ENCODE data around the gene OBSCN. TPM values are rescaled to one million over a fixed set of nuclear protein-coding genes. Genes with fewer than 3 reads are reported as not detected.
A peak's percentile ranks its signal among the peaks of the same experiment; 100 is the strongest.

OBSCN gene
- polyA plus RNA-seq, 6 donors from 2014 or later: 0.78 to 2.5 (median 1.5) TPM

DNA sequence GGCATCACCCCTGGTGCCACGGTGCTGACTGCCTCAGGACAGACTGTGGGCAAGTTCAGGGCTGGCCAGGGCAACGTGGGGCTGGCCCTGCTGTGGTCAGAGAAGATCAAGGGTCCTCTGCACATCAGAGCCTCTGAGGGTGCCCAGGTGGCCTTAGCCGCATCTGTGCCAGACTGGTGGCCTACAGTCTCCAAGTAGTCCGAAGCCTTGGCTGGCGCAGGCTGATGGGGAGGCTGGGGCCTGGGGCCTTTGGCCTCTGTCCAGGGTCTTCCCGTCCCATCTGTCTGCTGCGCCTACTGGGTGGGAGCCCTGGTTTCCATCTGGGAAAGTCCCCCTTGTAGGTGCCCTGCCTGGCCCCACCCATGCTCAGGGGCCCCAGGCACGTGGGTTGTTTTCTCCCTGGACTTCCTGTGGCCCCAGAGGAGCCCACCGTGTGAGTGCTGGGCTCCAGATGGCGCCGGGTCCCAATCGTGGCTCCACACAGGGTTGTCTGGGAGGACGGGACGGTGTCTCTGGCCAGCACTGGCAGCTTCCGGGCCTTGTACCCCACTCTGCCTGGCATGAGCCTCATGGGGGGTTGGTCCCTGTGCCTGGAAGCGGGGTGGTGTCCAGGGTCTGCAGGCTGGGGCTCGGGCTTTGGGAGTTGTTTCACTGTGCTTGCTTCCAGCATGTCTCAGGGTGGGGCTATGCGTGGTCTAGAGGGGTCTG is 32.4 kb upstream of the OBSCN start:
- DNase-seq (no peak), ATAC-seq (ENCODE audit: low read depth in 2 of 2) (no peak)
- H3K4me3 Mint-ChIP-seq: no peak overlapping the region
- peaks cover 12 to 19% (median 15%) of the 10 kb centered on the region in 3 donors for H3K4me1 Mint-ChIP-seq
- H3K36me3 Mint-ChIP-seq: peaks cover 0 to 5% of the 10 kb centered on the region in 2 donors
- no peaks in the 10 kb centered on the region for H3K27me3 Mint-ChIP-seq
- no peaks in the 10 kb centered on the region for H3K9me3 Mint-ChIP-seq
- H3K27ac Mint-ChIP-seq: peak overlapping the region in 2 of 6 donors; percentile 28 to 62

GRCh38 chr1:228176024-228176395 is 31.8 kb upstream of the OBSCN start:
- DNase-seq (no peak), ATAC-seq (ENCODE audit: low read depth in 2 of 2) (no peak)
- peaks cover 0 to 5% of the 10 kb centered on the region in 2 donors for H3K36me3 Mint-ChIP-seq
- H3K27me3 Mint-ChIP-seq: no peaks in the 10 kb centered on the region
- H3K4me1 Mint-ChIP-seq: peaks cover 10 to 19% (median 15%) of the 10 kb centered on the region in 3 donors
- no peaks in the 10 kb centered on the region for H3K9me3 Mint-ChIP-seq
- no peak overlapping the region for H3K4me3 Mint-ChIP-seq
- peak overlapping the region in 1 of 6 donors; percentile 62 for H3K27ac Mint-ChIP-seq

- H3K9me3 Mint-ChIP-seq: no peaks in the 10 kb centered on the region
- H3K27me3 Mint-ChIP-seq: no peaks in the 10 kb centered on the region
- peak overlapping the region in 1 of 6 donors; percentile 62 for H3K27ac Mint-ChIP-seq
- no peak for ATAC-seq (ENCODE audit: low read depth in 2 of 2)
- H3K4me3 Mint-ChIP-seq: peak overlapping the region in 1 of 8 donors; percentile 25
- DNase-seq: no peak
- H3K36me3 Mint-ChIP-seq: peaks cover 0 to 5% of the 10 kb centered on the region in 2 donors
- peaks cover 8 to 19% (median 14%) of the 10 kb centered on the region in 3 donors for H3K4me1 Mint-ChIP-seq
Measured at GRCh38 chr1:228176461-228177182, 31.2 kb upstream of the OBSCN start.

GRCh38 chr1:228177183-228177475 is 30.7 kb upstream of the OBSCN start:
- H3K9me3 Mint-ChIP-seq: no peaks in the 10 kb centered on the region

GRCh38 chr1:228177721-228178710 is 29.8 kb upstream of the OBSCN start:
- Mint-ChIP-seq H3K27ac (peak overlapping the region in 4 of 6 donors; percentile 34 to 93 (median 69)), H3K4me3 (peak overlapping the region in 1 of 8 donors; percentile 18), H3K27me3 (no peaks in the 10 kb centered on the region), H3K9me3 (no peaks in the 10 kb centered on the region), H3K36me3 (peaks cover 0 to 5% of the 10 kb centered on the region in 2 donors), H3K4me1 (peaks cover under 1 to 11% (median 7%) of the 10 kb centered on the region in 3 donors)
- no peak for DNase-seq
- ATAC-seq (ENCODE audit: low read depth in 2 of 2): no peak

More at GRCh38 chr1:228177183-228177475, 30.7 kb upstream of the OBSCN start:
- Mint-ChIP-seq H3K27me3 (no peaks in the 10 kb centered on the region), H3K4me3 (no peak overlapping the region), H3K27ac (no peak overlapping the region), H3K4me1 (peaks cover 4 to 15% (median 11%) of the 10 kb centered on the region in 3 donors), H3K36me3 (peaks cover 0 to 5% of the 10 kb centered on the region in 2 donors)
- no peak for DNase-seq
- ATAC-seq (ENCODE audit: low read depth in 2 of 2): no peak

GRCh38 chr1:228178737-228179684 is 28.8 kb upstream of the OBSCN start:
- DNase-seq: no peak
- peak overlapping the region in 2 of 8 donors; percentile 1 to 18 for H3K4me3 Mint-ChIP-seq
- H3K27ac Mint-ChIP-seq: peak overlapping the region in 5 of 6 donors; percentile 18 to 93 (median 60)
- H3K9me3 Mint-ChIP-seq: no peaks in the 10 kb centered on the region
- no peak for ATAC-seq (ENCODE audit: low read depth in 2 of 2)
- peaks cover 0 to 5% of the 10 kb centered on the region in 2 donors for H3K36me3 Mint-ChIP-seq
- peaks cover 0 to 11% (median 7%) of the 10 kb centered on the region in 3 donors for H3K4me1 Mint-ChIP-seq
- no peaks in the 10 kb centered on the region for H3K27me3 Mint-ChIP-seq

- no peak overlapping the region for H3K4me3 Mint-ChIP-seq
- peak; percentile 58 to 63 for ATAC-seq (ENCODE audit: low read depth in 2 of 2)
Measured at GRCh38 chr1:228180271-228180958, 27.4 kb upstream of the OBSCN start.

GRCh38 chr1:228180959-228181644 is 26.7 kb upstream of the OBSCN start:
- H3K9me3 Mint-ChIP-seq: no peaks in the 10 kb centered on the region
- H3K27ac Mint-ChIP-seq: peak overlapping the region in 3 of 6 donors; percentile 17 to 56 (median 29)
- DNase-seq (no peak), ATAC-seq (ENCODE audit: low read depth in 2 of 2) (no peak)
- peaks cover 0 to 5% of the 10 kb centered on the region in 2 donors for H3K36me3 Mint-ChIP-seq
- H3K27me3 Mint-ChIP-seq: no peaks in the 10 kb centered on the region
- peaks cover 0 to 11% (median 7%) of the 10 kb centered on the region in 3 donors for H3K4me1 Mint-ChIP-seq
- no peak overlapping the region for H3K4me3 Mint-ChIP-seq

More at GRCh38 chr1:228180271-228180958, 27.4 kb upstream of the OBSCN start:
- peaks cover 0 to 5% of the 10 kb centered on the region in 2 donors for H3K36me3 Mint-ChIP-seq
- H3K27ac Mint-ChIP-seq: peak overlapping the region in 1 of 6 donors; percentile 71
- H3K27me3 Mint-ChIP-seq: no peaks in the 10 kb centered on the region
- peaks cover 0 to 11% (median 7%) of the 10 kb centered on the region in 3 donors for H3K4me1 Mint-ChIP-seq
- H3K9me3 Mint-ChIP-seq: no peaks in the 10 kb centered on the region
- no peak for DNase-seq

DNA sequence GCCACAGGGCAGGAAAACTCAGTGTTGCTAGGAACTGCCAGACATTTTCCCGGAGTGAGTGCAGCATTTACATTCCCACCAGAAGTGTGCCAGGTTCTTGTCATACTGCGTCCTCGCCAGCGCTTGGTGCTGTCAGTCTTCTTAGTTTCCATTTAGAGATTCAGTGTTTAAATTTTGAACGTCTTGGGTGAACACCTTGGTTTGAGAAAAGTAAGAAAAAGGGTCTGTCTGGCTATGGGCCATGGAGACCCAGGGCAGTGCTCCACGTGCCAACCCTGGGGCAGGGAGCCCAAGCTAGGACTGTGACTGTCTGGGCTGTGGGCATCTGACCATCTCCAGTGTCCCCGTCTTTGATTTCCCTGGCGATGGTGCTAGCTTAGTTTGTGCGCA is 26.2 kb upstream of the OBSCN start:
- peak overlapping the region in 3 of 6 donors; percentile 17 to 56 (median 29) for H3K27ac Mint-ChIP-seq
- peak overlapping the region in 1 of 8 donors; percentile 25 for H3K4me3 Mint-ChIP-seq
- ATAC-seq (ENCODE audit: low read depth in 2 of 2) (no peak), DNase-seq (no peak)
- no peaks in the 10 kb centered on the region for H3K27me3 Mint-ChIP-seq
- no peaks in the 10 kb centered on the region for H3K9me3 Mint-ChIP-seq
- peaks cover 0 to 11% (median 7%) of the 10 kb centered on the region in 3 donors for H3K4me1 Mint-ChIP-seq
- H3K36me3 Mint-ChIP-seq: peaks cover 0 to 5% of the 10 kb centered on the region in 2 donors

DNA sequence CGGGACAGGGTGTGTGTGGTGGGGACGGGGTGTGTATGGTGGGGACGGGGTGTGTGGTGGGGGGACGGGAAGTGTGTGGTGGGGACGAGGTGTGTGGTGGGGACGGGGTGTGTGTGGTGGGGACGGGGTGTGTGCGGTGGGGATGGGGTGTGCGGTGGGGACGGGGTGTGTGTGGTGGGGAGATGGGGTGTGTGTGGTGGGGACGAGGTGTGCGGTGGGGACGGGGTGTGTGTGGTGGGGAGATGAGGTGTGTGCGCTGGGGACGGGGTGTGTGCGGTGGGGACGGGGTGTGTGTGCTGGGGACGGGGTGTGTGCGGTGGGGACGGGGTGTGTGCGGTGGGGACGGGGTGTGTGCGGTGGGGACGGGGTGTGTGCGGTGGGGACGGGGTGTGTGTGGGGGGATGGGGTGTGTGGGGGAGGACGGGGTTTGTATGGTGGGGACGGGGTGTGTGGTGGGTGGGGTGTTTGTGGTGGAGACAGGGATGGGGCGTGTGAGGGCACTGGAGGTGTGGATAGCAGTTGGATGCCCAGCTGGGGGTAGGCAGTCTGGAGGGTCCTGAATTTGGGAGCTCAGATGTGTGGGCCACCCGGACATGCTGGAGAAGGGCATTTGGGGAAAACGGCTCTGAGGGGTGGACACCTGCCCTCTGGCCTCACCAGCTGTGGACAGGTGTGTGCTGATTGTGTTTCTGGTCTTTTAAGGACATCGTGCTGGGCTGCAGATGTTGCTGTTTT is 25.4 kb upstream of the OBSCN start:
- DNase-seq (no peak), ATAC-seq (ENCODE audit: low read depth in 2 of 2) (no peak)
- H3K4me3 Mint-ChIP-seq: no peak overlapping the region
- H3K27me3 Mint-ChIP-seq: no peaks in the 10 kb centered on the region
- H3K4me1 Mint-ChIP-seq: peaks cover 0 to 11% (median 7%) of the 10 kb centered on the region in 3 donors
- H3K27ac Mint-ChIP-seq: peak overlapping the region in 2 of 6 donors; percentile 47 to 56
- peaks cover 0 to 5% of the 10 kb centered on the region in 2 donors for H3K36me3 Mint-ChIP-seq
- no peaks in the 10 kb centered on the region for H3K9me3 Mint-ChIP-seq

DNA sequence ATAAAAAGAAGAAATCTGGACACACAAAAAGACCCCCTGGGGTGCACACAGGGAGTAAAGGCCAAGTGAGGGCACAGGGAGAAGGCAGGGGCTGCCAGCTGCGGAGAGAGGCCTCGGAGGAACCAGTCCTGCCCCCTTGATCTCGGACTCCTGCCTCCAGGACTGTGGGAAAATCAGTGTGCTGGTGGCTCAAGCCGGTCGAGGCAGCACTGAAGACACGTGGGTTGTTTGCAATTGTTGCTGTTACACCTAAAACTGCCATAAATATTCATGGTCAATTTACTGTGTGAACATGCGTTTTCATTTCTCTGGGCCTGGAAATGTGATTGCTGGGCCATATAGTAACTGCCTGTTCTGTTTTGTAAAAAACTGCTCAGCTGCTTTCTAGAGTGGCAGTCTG is 23.7 kb upstream of the OBSCN start:
- ATAC-seq (ENCODE audit: low read depth in 2 of 2): no peak
- H3K27me3 Mint-ChIP-seq: no peaks in the 10 kb centered on the region
- peaks cover 0 to 6% (median 0%) of the 10 kb centered on the region in 7 donors for H3K9me3 Mint-ChIP-seq
- no peak overlapping the region for H3K4me3 Mint-ChIP-seq
- no peak overlapping the region for H3K27ac Mint-ChIP-seq
- H3K36me3 Mint-ChIP-seq: peaks cover 0 to 4% of the 10 kb centered on the region in 2 donors
- no peak for DNase-seq
- no peaks in the 10 kb centered on the region for H3K4me1 Mint-ChIP-seq
